Measurements from ENCODE around the gene MCRIP1. TPM values are rescaled to one million over a fixed set of nuclear protein-coding genes. Genes with fewer than 3 reads are reported as not detected.

MCRIP1 gene
- total RNA-seq, 1 donor from 2014 or later, result 101 TPM

DNA sequence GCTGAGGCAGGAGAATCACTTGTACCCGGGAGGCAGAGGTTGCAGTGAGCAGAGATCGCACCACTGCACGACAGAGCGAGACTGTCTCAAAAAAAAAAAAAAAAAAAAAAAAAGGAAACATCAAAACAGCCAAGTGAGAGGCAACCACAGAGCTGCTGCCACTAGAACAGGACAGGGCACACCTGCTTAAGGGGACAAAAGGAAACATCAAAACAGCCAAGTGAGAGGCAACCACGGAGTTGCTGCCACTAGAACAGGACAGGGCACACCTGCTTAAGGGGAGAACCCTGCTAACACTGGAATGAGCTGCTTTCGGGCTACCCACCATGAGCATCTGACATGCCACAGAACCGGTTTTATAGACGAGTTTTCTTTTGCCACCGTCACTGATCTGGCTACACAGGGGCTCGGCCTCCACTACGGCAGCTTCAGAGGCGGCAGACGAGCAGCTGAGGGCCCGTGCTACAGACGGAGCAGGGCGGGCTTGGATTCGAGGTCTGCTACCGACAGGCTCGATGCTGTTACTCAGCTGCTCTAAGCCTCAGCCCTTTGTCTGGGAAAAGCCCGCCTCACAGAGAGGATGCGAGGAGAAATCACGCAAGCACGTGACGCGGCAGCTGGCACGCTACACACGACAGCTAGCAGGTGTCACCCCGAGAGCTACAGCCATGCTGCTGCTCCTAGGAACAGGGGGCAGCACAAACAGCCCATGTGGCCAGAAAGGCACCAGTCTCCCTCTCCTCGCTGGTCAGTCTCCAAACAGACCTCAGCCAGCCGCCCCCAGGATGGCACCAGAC lies 25.3 kb upstream of the MCRIP1 start:
- Mint-ChIP-seq H3K27me3 (peaks cover 3% of the 10 kb centered on the region), H3K27ac (peak overlapping the region; percentile 84), H3K4me3 (peak overlapping the region; percentile 96), H3K4me1 (ENCODE audit: unreplicated experiment) (peaks cover 10% of the 10 kb centered on the region), H3K9me3 (no peaks in the 10 kb centered on the region), H3K36me3 (peaks cover 19% of the 10 kb centered on the region)
- DNase-seq (ENCODE audit: extremely low spot score, unreplicated experiment), result no peak
- no peak for TF ChIP-seq CTCF (conservative IDR thresholded peaks at IDR 0.05)

DNA sequence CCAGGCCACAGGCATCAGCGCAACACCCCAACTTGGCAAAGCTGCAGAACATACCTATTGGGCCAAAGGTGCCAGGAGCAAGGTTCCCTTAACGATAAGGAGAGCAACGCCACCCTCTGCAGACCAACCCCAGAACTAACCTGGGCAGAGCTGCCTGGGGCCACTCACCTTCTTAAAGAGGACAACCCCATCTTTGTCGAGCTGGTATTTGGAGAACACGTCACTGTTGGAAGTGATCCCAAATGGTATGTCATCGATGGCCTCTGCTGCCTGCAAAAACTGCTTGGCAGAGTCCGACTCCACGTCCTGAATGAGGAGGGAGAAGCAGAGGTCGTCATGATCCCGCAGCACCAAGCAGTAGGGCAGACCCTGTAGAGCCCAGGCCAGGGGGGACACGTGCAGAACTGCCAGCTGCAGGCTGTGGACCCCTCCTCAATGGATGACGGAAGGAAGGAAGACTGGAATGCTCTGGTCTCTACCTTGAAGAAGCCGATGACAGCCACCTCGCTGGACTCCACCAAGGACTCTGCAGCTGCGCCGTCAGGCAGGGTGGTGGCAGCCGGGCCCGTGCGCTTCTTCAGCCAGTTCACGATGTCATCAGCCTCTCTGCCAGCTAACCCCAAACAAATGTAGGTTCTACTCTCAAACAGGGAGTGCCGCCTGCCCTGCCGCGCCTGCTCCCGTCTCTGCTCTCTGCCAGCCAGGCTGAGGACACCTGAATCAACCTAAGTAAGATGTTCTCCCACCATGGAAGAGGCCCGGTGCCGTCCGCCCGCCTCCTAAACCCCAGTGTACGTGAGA lies 22.1 kb upstream of the MCRIP1 start:
- H3K4me1 Mint-ChIP-seq (ENCODE audit: unreplicated experiment), result peaks cover 5% of the 10 kb centered on the region
- no peak overlapping the region for H3K27ac Mint-ChIP-seq
- no peaks in the 10 kb centered on the region for H3K27me3 Mint-ChIP-seq
- peaks cover 10% of the 10 kb centered on the region for H3K36me3 Mint-ChIP-seq
- DNase-seq (ENCODE audit: extremely low spot score, unreplicated experiment), result no peak
- H3K9me3 Mint-ChIP-seq, result no peaks in the 10 kb centered on the region
- no peak for TF ChIP-seq CTCF (conservative IDR thresholded peaks at IDR 0.05)
- no peak overlapping the region for H3K4me3 Mint-ChIP-seq

- no peak overlapping the region for H3K4me3 Mint-ChIP-seq
- DNase-seq (ENCODE audit: extremely low spot score, unreplicated experiment), result no peak
- no peak for TF ChIP-seq CTCF (conservative IDR thresholded peaks at IDR 0.05)
- no peaks in the 10 kb centered on the region for H3K4me1 Mint-ChIP-seq (ENCODE audit: unreplicated experiment)
- H3K27ac Mint-ChIP-seq, result no peak overlapping the region
- H3K9me3 Mint-ChIP-seq, result no peaks in the 10 kb centered on the region
- no peaks in the 10 kb centered on the region for H3K27me3 Mint-ChIP-seq
- no peaks in the 10 kb centered on the region for H3K36me3 Mint-ChIP-seq
These were observed 19.1 kb upstream of the MCRIP1 start for GRCh38 chr17:81852237-81852636.

DNA sequence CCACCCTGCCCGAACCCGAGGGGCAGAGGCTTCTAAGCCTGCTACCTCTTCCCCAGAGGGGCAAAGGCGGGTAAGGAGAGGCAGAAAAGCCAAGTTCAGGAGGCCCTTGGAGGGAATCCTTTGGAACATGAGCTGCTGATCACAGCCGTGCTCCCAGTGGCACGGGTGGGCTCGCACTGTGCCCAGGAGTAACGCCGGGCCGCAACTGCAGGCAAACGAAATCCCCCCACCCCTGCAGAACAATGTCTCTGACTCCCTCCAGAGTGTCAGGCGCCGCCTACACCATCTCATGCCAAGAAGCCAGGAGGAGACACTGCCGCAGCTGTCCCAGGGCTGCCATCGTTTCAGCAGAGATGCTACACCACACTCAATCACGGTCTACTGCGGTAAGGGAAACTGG lies 18.3 kb upstream of the MCRIP1 start:
- H3K4me3 Mint-ChIP-seq, result no peak overlapping the region
- H3K27me3 Mint-ChIP-seq, result no peaks in the 10 kb centered on the region
- no peak for DNase-seq (ENCODE audit: extremely low spot score, unreplicated experiment)
- H3K4me1 Mint-ChIP-seq (ENCODE audit: unreplicated experiment), result no peaks in the 10 kb centered on the region
- no peaks in the 10 kb centered on the region for H3K9me3 Mint-ChIP-seq
- no peak overlapping the region for H3K27ac Mint-ChIP-seq
- TF ChIP-seq CTCF (conservative IDR thresholded peaks at IDR 0.05), result no peak
- no peaks in the 10 kb centered on the region for H3K36me3 Mint-ChIP-seq

GRCh38 chr17:81849457-81849856 lies 16.4 kb upstream of the MCRIP1 start:
- Mint-ChIP-seq H3K4me3 (no peak overlapping the region), H3K4me1 (ENCODE audit: unreplicated experiment) (no peaks in the 10 kb centered on the region), H3K36me3 (no peaks in the 10 kb centered on the region), H3K27ac (no peak overlapping the region), H3K27me3 (no peaks in the 10 kb centered on the region), H3K9me3 (no peaks in the 10 kb centered on the region)
- no peak for TF ChIP-seq CTCF (conservative IDR thresholded peaks at IDR 0.05)
- no peak for DNase-seq (ENCODE audit: extremely low spot score, unreplicated experiment)

Data from type B pancreatic cell (in vitro differentiated cells).